Liver (tissue), 3 donors: ENCODE data around the gene WDR86.

Experiments used
- CTCF ChIP-seq: fragments of 150-350 bp; IDR thresholded peaks from 2 replicates; pipeline ENCODE4 v1.5.1; 2017; ENCODE audit warnings: improper control_type of control experiment, low read depth, low read length; ENCODE audit not compliant: missing input control
- EGR1 ChIP-seq, 2 donors: IDR thresholded peaks; 2 replicates each; pipeline ENCODE4 v1.6.1; 2016 to 2018; ENCODE audit warnings: antibody characterized with exemption in 2 of 2, low read depth in 2 of 2
- GABPA ChIP-seq, 2 donors: IDR thresholded peaks in 1 of 2; conservative IDR thresholded peaks in 1 of 2; 2 replicates each; pipeline ENCODE4 v1.6.1; 2016; ENCODE audit warnings: antibody characterized with exemption in 2 of 2, mild to moderate bottlenecking in 1 of 2, moderate library complexity in 1 of 2
- HNF4G ChIP-seq: IDR thresholded peaks from 2 replicates; pipeline ENCODE4 v1.6.1; 2016; ENCODE audit warnings: antibody characterized with exemption
- JUND ChIP-seq, 2 donors: IDR thresholded peaks; 2 replicates each; pipeline ENCODE4 v1.6.1; 2016; ENCODE audit warnings: antibody characterized with exemption in 2 of 2
- RAD21 ChIP-seq, 2 donors: IDR thresholded peaks; 2 replicates each; pipeline ENCODE4 v1.6.1; 2016; ENCODE audit warnings: antibody characterized with exemption in 2 of 2, mild to moderate bottlenecking in 2 of 2
- RXRA ChIP-seq, 2 donors: IDR thresholded peaks; 2 replicates each; pipeline ENCODE4 v1.6.1; 2017 to 2018; ENCODE audit warnings: antibody characterized with exemption in 2 of 2, mild to moderate bottlenecking in 1 of 2
- SP1 ChIP-seq: IDR thresholded peaks from 2 replicates; pipeline ENCODE4 v1.6.1; 2018; ENCODE audit warnings: antibody characterized with exemption, mild to moderate bottlenecking
- TAF1 ChIP-seq: conservative IDR thresholded peaks from 2 replicates; pipeline ENCODE4 v1.6.1; 2016; ENCODE audit warnings: antibody characterized with exemption, mild to moderate bottlenecking
- TF ChIP-seq, protein P1 (sequence below): IDR thresholded peaks from 2 replicates; pipeline ENCODE4 v1.6.1; 2016; ENCODE audit warnings: antibody characterized with exemption
- TF ChIP-seq, protein P2 (sequence below): IDR thresholded peaks from 2 replicates; pipeline ENCODE4 v1.6.1; 2016; ENCODE audit warnings: antibody characterized with exemption
- TF ChIP-seq, protein P3 (sequence below): IDR thresholded peaks from 2 replicates; pipeline ENCODE4 v1.6.1; 2016; ENCODE audit warnings: antibody characterized with exemption, mild to moderate bottlenecking
- donor health status: healthy.
- donor health status: healthy.

DNA sequence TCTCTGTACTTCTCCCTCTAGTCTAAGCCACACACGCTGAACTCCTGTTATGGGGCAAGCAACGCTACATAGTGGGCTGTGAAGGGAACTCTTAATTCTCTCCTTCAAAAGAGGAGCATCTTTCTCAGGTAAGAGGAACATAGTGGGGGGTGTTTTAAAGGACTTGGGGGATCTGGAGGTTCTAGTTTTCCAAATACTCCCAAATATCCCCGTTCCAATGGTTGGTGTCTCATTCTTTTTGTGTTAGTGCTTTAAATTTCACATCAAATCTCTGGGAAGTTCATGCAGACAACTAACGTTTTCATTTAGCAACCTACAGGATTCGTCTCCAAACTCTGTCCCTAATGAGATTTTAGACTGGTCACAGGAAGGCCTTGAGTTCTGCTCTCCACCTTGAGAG lies 12.4 kb upstream of the WDR86 start:
- TF ChIP-seq SP1 (no peak), CTCF (no peak), RAD21 (IDR thresholded peaks at IDR 0.05) (no peak), RXRA (IDR thresholded peaks at IDR 0.05) (no peak), EGR1 (IDR thresholded peaks at IDR 0.05; ENCODE audit: low read depth in 2 of 2) (no peak), TAF1 (no peak), HNF4G (no peak), JUND (IDR thresholded peaks at IDR 0.05) (no peak), GABPA (IDR thresholded peaks at IDR 0.05 in 1 of 2, conservative IDR thresholded peaks at IDR 0.05 in 1 of 2) (no peak)
- TF ChIP-seq, protein P1, sequence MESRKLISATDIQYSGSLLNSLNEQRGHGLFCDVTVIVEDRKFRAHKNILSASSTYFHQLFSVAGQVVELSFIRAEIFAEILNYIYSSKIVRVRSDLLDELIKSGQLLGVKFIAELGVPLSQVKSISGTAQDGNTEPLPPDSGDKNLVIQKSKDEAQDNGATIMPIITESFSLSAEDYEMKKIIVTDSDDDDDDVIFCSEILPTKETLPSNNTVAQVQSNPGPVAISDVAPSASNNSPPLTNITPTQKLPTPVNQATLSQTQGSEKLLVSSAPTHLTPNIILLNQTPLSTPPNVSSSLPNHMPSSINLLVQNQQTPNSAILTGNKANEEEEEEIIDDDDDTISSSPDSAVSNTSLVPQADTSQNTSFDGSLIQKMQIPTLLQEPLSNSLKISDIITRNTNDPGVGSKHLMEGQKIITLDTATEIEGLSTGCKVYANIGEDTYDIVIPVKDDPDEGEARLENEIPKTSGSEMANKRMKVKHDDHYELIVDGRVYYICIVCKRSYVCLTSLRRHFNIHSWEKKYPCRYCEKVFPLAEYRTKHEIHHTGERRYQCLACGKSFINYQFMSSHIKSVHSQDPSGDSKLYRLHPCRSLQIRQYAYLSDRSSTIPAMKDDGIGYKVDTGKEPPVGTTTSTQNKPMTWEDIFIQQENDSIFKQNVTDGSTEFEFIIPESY: no peak
- TF ChIP-seq, protein P2, sequence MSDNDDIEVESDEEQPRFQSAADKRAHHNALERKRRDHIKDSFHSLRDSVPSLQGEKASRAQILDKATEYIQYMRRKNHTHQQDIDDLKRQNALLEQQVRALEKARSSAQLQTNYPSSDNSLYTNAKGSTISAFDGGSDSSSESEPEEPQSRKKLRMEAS: no peak
- TF ChIP-seq, protein P3, sequence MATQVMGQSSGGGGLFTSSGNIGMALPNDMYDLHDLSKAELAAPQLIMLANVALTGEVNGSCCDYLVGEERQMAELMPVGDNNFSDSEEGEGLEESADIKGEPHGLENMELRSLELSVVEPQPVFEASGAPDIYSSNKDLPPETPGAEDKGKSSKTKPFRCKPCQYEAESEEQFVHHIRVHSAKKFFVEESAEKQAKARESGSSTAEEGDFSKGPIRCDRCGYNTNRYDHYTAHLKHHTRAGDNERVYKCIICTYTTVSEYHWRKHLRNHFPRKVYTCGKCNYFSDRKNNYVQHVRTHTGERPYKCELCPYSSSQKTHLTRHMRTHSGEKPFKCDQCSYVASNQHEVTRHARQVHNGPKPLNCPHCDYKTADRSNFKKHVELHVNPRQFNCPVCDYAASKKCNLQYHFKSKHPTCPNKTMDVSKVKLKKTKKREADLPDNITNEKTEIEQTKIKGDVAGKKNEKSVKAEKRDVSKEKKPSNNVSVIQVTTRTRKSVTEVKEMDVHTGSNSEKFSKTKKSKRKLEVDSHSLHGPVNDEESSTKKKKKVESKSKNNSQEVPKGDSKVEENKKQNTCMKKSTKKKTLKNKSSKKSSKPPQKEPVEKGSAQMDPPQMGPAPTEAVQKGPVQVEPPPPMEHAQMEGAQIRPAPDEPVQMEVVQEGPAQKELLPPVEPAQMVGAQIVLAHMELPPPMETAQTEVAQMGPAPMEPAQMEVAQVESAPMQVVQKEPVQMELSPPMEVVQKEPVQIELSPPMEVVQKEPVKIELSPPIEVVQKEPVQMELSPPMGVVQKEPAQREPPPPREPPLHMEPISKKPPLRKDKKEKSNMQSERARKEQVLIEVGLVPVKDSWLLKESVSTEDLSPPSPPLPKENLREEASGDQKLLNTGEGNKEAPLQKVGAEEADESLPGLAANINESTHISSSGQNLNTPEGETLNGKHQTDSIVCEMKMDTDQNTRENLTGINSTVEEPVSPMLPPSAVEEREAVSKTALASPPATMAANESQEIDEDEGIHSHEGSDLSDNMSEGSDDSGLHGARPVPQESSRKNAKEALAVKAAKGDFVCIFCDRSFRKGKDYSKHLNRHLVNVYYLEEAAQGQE: no peak
